Neuron (in vitro differentiated cells): Measurements from ENCODE around the gene TGFBI.

ENCODE experiments used
- H2AFZ ChIP-seq: one replicate; pipeline ENCODE4 v1.6.1; 2013; ENCODE audit warnings: low read depth, mild to moderate bottlenecking, inconsistent platforms, low read length, moderate library complexity
- H3K27me3 ChIP-seq: one replicate; pipeline ENCODE4 v1.6.1; 2013; ENCODE audit warnings: low read length; ENCODE audit not compliant: insufficient read depth
- H3K36me3 ChIP-seq: one replicate; pipeline ENCODE4 v1.6.1; 2013; ENCODE audit warnings: low read length; ENCODE audit not compliant: insufficient read depth
- H3K4me1 ChIP-seq: one replicate; pipeline ENCODE4 v1.6.1; 2013; ENCODE audit warnings: low read length; ENCODE audit not compliant: insufficient read depth
- H3K4me3 ChIP-seq: 2 replicates; pipeline ENCODE4 v1.5.1; 2013; ENCODE audit warnings: mild to moderate bottlenecking, low read length, moderate library complexity
- H3K9me3 ChIP-seq: one replicate; pipeline ENCODE4 v1.6.1; 2013; ENCODE audit warnings: low read length

Gene TGFBI

DNA sequence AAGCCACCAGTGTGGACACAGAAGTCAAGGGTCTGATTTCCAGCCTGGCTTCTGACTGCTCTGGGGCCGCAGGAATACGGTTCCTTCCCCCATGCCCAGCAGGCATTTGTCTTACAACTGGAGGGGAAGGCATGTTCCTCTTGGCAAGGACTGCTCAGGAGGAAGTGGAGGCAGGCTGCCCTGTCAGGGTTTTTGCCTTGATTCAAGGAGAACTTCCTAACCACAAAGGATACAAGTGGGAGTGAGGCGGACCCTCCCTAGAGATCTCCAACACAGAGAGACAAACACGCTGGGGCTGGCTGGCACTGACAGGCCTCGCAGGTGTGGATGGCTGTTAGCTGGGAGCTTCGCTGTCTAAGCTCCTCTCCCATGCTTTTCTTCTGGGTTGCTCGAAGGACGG lies 19.1 kb downstream of the TGFBI start:
- Histone ChIP-seq H3K36me3 (no peaks in the 10 kb centered on the region), H2AFZ (no peak overlapping the region)

DNA sequence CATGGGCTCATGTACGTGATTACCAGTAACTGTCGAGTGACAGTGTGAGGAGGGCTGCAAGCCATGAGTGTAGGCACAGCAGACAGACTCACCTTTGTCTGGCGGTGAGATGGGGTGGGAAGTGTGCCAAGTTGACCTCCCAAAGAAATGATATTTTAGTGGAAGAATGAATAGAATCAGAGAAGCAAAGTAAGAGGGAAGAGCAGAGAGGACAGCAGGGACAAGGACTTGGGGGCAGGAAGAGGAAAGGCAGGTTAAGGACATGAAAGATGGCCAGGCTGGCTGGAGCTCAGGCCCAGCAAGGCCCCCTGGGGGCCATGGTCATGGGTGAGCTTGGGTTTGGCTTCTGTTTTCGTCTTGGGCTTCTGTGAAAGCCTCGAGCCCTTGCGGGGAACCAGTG lies 20.2 kb downstream of the TGFBI start:
- Histone ChIP-seq H3K4me1 (no peaks in the 10 kb centered on the region), H3K9me3 (no peaks in the 10 kb centered on the region), H3K4me3 (no peak overlapping the region), H3K27me3 (no peaks in the 10 kb centered on the region), H3K36me3 (no peaks in the 10 kb centered on the region), H2AFZ (no peak overlapping the region)

More for the DNA sequence above, 19.1 kb downstream of the TGFBI start:
- H3K4me3 ChIP-seq: no peak overlapping the region
- H3K4me1 ChIP-seq: no peaks in the 10 kb centered on the region
- no peaks in the 10 kb centered on the region for H3K9me3 ChIP-seq
- peaks cover 4% of the 10 kb centered on the region for H3K27me3 ChIP-seq

DNA sequence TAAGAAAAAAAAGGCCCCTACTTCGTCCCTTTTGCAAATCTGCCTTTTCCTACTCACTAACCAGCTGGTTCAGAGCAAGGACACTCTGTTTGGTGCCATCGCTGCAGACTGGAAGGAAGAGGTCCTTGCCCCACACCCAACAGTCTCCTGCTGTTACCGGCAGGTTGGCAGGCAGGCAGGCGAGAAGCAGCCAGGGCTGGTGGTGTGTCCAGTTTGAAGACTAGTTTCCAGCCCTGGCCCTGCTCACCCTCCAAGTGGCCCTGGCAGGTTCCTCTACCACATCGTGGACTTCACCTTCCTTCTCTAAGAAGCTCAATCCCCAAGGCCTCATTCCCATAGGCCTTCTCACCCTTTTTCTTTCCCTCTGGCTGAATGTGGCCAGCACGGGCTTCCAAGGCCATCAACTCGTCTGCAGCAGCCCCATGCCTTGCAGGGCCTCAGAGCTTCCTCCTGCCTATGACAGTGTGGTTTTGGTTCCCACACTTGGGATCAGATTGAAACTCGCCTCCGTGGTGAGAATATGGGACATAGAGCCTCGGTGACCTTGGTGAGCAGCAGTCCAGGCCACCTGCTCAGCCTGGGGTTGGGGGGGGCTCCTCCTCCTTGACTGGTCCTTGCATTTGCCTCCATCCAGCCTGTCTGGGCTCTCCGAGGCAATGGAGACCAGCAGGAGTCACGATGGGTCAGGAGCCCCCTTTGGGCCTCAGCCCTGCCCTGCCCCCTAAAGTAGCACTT lies 22.9 kb downstream of the TGFBI start:
- no peak overlapping the region for H3K4me3 ChIP-seq
- no peaks in the 10 kb centered on the region for H3K27me3 ChIP-seq

DNA sequence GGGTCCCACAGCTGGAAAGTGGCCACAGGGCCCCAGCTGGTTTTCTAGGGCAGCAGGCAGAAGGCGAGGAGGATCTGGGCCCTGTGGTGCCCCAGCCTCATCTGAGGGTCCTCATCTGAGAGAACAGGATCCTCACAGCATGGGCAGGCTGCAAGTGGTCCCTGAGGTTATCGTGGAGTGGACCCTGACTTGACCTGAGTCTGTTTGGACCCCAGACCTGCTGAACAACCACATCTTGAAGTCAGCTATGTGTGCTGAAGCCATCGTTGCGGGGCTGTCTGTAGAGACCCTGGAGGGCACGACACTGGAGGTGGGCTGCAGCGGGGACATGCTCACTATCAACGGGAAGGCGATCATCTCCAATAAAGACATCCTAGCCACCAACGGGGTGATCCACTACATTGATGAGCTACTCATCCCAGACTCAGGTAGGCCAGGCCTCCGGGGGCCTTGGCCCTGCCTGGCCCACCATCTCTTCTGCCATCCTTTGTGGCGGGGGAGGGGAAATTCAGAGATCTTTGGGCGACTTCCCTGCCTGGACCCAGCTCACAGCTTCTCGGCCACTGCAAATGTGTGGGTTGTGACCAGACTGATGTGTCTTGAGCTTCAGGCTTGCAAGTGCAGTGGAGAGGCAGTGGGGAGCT lies 24.0 kb downstream of the TGFBI start:
- H3K4me3 ChIP-seq: no peak overlapping the region
- H3K36me3 ChIP-seq: no peaks in the 10 kb centered on the region
- no peaks in the 10 kb centered on the region for H3K4me1 ChIP-seq
- H3K27me3 ChIP-seq: no peaks in the 10 kb centered on the region
- no peaks in the 10 kb centered on the region for H3K9me3 ChIP-seq
- no peak overlapping the region for H2AFZ ChIP-seq

More for the DNA sequence above, 22.9 kb downstream of the TGFBI start:
- H3K9me3 ChIP-seq: no peaks in the 10 kb centered on the region
- no peaks in the 10 kb centered on the region for H3K36me3 ChIP-seq
- no peaks in the 10 kb centered on the region for H3K4me1 ChIP-seq
- no peak overlapping the region for H2AFZ ChIP-seq

DNA sequence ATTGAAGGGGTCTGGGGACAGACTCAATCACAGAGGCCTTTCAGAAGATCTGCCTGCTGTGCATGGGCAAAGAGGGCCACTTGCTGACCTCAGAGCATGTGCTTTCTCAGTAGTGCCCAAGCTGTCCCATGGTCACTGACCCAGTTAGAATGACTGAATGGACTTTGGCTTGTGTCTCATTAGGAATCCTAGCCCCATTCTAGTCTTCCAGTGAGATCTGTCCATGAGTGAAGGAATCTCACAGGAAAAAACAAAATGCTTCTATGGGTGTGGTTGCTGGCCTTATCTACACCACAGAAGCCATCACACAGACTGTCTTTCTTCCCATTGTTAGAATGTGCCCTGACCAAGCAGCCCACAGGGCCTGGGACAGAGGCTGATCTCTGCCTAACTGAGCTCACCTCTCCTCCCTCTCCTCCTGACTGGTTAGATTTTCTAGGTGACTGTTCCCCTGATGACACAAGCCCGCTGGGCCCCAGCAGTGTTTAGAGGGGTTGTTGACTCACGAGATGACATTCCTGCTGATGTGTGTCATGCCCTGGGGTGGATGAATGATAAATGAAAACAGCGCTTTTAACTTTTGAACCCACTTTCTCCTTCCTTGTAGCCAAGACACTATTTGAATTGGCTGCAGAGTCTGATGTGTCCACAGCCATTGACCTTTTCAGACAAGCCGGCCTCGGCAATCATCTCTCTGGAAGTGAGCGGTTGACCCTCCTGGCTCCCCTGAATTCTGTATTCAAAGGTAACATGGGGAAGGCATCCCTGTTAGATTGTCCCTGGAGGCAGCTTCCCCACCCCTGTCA lies 24.8 kb downstream of the TGFBI start:
- H3K4me1 ChIP-seq: no peaks in the 10 kb centered on the region
- no peak overlapping the region for H2AFZ ChIP-seq
- no peaks in the 10 kb centered on the region for H3K27me3 ChIP-seq
- no peaks in the 10 kb centered on the region for H3K9me3 ChIP-seq
- H3K36me3 ChIP-seq: no peaks in the 10 kb centered on the region
- H3K4me3 ChIP-seq: no peak overlapping the region

DNA sequence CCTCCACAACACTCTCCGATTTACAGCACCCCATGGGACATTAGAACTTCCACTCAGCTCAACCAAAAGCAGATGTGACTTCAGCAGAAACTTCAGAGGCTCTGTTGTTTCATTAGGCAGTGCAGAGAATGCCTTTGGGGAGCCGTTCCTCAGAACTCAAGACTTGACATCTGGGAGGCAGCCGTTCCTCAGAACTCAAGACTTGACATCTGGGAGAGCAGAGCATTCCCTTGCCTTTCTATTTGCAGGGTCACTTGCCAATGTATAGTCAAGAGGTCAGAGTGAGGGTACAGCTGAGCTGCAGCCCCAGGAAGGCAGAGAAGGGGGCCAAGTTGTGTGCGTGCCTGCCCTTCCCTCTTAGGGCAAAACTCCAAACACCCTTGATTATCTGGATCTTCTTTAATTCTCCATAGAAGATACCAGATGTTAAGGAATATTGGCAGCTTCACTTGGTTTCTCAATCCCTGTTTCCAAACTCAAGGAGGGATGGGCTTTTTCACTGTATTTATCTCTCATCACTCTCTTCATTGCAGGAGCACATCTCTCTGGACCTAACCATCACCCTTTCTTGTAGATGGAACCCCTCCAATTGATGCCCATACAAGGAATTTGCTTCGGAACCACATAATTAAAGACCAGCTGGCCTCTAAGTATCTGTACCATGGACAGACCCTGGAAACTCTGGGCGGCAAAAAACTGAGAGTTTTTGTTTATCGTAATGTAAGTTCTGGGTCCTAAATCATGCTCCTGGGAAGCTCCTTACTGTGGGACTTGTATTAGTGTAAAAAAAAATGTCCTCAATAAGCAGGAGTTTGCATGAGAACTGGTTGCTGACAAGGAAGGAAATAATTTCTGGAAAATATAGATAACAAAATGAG lies 25.6 kb downstream of the TGFBI start:
- H3K9me3 ChIP-seq: no peaks in the 10 kb centered on the region
- H3K4me3 ChIP-seq: no peak overlapping the region
- no peak overlapping the region for H2AFZ ChIP-seq
- no peaks in the 10 kb centered on the region for H3K27me3 ChIP-seq
- no peaks in the 10 kb centered on the region for H3K4me1 ChIP-seq
- H3K36me3 ChIP-seq: no peaks in the 10 kb centered on the region

DNA sequence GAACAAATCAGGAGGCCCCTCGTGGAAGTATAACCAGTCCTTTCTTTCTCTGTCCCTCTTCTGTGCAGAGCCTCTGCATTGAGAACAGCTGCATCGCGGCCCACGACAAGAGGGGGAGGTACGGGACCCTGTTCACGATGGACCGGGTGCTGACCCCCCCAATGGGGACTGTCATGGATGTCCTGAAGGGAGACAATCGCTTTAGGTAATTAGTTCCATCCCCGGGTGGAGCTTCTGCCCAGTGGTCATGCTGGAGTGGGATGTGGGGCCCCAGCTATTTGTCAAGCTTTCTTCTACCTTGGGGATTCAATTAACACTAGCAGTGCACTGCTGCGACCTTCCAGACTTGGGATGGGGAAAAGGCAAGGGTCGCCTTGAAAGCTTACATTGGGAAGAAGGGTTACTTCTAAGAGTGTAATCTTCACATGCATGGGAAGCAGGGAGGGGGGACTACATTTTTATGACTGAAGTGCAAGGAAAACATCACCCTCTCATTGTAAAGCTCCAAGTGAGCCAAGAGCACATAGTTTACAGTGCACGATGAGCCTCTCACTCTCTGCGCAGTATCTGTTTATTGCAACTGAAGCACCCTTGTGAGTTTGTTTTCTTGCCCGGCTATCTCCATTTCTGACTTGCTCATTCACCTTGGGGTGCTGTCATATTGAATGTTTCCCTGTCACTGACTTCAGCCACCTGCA lies 27.0 kb downstream of the TGFBI start:
- no peaks in the 10 kb centered on the region for H3K4me1 ChIP-seq
- no peaks in the 10 kb centered on the region for H3K36me3 ChIP-seq
- no peak overlapping the region for H3K4me3 ChIP-seq
- H3K27me3 ChIP-seq: no peaks in the 10 kb centered on the region
- no peaks in the 10 kb centered on the region for H3K9me3 ChIP-seq
- no peak overlapping the region for H2AFZ ChIP-seq

DNA sequence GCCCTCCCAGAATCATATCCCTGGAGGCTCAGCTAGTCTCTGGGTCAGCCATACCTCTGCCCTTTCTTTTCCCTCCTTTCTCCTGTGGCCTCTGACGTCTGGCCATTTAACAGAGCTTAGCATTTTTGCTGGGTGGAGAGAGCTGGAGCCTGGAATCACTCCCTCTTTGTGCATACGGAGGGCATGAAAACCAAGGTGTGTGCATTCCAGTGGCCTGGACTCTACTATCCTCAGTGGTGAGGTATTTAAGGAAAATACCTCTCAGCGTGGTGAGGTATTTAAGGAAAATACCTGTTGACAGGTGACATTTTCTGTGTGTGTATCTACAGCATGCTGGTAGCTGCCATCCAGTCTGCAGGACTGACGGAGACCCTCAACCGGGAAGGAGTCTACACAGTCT lies 27.5 kb downstream of the TGFBI start:
- no peaks in the 10 kb centered on the region for H3K9me3 ChIP-seq
- H3K4me1 ChIP-seq: no peaks in the 10 kb centered on the region
- no peak overlapping the region for H3K4me3 ChIP-seq
- H3K36me3 ChIP-seq: no peaks in the 10 kb centered on the region
- H2AFZ ChIP-seq: no peak overlapping the region
- H3K27me3 ChIP-seq: no peaks in the 10 kb centered on the region

DNA sequence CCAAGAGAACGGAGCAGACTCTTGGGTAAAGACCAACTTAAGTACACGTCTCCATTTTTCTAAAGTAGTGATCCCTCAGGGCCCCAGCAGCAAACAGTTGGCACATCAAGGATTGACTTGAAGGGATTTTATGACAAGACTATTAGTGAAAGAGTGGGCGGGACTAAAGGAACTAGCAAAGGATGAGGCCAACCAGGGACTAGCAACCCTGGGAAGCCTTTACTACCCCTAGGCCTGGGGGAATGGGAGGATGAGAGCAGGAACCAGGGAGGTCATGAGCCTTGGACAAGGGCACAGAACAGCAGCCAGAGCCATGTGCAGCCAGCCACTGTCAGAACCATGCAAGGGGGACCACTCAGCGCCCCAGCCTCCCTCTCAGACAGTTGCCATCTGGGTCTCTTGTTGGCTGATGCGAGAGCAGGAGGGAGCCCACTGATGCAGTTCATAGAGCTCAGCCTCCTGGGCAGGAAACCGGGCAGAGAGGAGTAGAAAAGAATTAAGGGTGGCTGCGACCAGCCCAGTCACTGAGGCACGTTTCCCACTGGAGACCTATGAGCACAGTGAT lies 28.1 kb downstream of the TGFBI start:
- Histone ChIP-seq H3K4me1 (no peaks in the 10 kb centered on the region), H3K36me3 (no peaks in the 10 kb centered on the region), H3K27me3 (no peaks in the 10 kb centered on the region), H3K4me3 (no peak overlapping the region), H3K9me3 (no peaks in the 10 kb centered on the region), H2AFZ (no peak overlapping the region)

DNA sequence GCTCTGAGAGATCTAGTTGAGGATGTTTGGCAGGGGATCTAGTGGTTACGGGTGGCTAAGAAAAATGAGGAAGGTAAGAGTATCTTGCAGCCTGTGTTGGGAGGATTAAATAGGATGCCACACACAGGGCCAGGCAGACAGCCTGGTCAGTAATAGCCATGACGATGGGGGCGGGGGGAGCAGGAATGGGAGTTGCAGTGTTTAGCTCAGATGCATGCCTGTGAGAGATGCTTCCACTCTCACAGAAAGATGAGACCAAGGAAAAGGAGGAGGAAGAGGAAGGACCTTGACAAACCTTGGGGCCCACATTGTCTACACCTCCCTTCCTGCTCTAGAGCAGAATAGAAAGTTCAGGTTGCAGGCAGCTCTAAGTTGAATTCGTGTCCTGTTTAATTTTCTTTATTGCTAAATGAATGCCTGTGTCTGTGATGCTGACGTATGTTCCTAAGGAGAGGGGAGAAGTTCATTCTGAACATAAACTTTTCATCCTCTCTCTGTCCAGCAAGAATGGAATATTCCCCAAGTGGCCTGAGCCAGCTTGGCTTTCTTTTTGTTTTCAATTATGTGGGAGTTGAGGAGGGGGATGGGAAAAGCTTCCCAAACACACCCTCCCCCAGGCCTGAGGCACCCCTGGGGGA lies 28.7 kb downstream of the TGFBI start:
- Histone ChIP-seq H3K36me3 (no peaks in the 10 kb centered on the region), H3K9me3 (no peaks in the 10 kb centered on the region), H3K27me3 (no peaks in the 10 kb centered on the region), H3K4me3 (no peak overlapping the region), H3K4me1 (no peaks in the 10 kb centered on the region), H2AFZ (no peak overlapping the region)

DNA sequence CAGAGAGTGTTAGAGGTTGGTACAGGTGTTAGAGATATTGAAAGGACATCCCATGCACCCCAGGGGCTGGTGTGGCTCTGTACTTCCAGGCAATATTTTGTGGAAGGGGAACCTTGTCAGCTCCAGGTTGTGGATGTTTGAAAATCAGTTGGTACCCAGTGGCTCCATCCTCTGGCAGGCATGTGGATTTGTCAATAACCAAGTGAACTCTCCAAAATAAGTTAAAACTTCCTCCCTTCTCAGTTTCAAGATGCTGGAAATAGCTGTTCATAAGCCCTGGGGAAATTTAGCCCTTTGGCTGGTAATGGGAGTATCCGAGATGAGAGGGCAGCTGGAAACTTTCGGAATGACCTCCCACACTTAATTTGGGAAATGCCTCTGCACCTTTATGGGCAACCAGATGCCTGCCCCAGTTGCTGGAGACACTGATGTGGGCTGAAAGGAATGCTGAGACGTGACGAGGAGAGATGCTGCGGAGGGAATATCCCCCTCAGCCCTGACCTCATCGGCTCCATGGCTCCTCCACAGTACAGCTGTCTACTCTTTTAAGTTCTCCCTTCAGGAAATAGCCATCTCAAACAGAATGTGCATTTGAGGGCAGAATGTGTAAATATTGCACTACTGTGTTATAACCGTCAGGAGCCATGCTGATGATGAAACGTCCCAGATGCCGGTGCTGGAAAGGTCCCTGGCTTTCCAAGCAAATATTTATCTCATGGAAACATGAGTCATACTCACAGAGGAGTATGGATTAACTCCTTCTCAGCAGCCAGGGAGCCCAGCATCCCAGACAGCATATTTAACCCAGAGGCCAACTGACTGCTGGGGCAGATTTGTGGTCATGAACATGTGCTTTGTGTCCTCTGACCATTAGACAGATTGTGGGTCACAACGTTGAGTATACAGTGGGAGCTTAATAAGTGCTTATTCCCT lies 29.5 kb downstream of the TGFBI start:
- no peaks in the 10 kb centered on the region for H3K4me1 ChIP-seq
- H3K36me3 ChIP-seq: no peaks in the 10 kb centered on the region
- H3K4me3 ChIP-seq: no peak overlapping the region
- H3K9me3 ChIP-seq: no peaks in the 10 kb centered on the region
- no peak overlapping the region for H2AFZ ChIP-seq
- peaks cover 5% of the 10 kb centered on the region for H3K27me3 ChIP-seq
